ENCODE results near the gene PMS2. TPM values are rescaled to one million over a fixed set of nuclear protein-coding genes. Genes with fewer than 3 reads are reported as not detected.
A peak's percentile ranks its signal among the peaks of the same experiment; 100 is the strongest.

Gene PMS2
- polyA plus RNA-seq, 2 of the 4 experiments (the other 2 are of a cell fraction): 14.7 to 19.9 TPM

DNA sequence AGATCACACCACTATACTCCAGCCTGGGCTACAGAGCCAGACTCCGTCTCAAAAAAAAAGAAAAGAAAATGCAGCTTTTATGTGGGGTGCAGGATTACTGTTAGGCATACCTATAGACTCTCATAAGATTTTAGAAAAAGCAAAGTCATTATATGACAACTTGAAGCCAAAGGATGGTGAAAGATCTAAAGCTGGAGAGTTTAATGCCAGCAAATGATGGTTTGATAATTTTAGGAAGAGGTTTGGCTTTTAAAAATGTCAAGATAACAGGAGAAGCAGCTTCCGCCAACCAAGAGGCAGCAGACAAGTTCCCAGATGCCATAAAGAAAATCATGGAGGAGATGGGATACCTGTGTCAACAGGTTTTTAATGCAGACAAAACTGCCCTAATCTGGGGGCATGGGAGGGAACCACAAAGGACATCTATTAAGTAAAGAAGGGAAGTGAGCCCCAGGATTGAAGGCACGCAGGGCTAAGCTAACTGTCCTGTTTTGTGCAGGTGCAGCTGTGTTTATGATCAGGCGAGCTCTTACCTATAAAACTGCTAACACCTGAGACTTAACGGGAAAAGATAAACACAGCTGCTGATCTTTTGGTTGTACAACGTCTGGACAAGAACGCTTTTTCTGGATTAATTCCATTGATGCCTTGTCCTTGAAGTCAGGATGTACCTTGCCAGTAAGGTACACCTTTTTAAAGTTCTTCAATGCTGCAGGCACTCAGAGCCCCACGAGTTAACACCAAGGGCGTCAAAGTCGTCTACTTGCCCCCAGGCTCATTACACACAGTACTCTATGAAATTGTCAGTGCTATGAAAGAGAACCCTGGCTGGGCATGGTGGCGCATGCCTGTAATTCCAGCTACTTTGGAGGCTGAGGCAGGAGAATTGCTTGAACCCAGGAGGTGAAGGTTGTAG is 11.8 kb upstream of the PMS2 start:
- ATAC-seq (no peak), FAIRE-seq (no peak), DNase-seq (ENCODE audit: low read depth in 1 of 2, low spot score in 1 of 2) (no peak)
- TF ChIP-seq ESRRA (IDR thresholded peaks at IDR 0.05; ENCODE audit: borderline replicate concordance, low read length) (no peak), NR3C1 (IDR thresholded peaks at IDR 0.05) (no peak), PHF8 (IDR thresholded peaks at IDR 0.05; ENCODE audit: borderline replicate concordance, low read depth) (no peak), FOXS1 (CRISPR knock-in tag; IDR thresholded peaks at IDR 0.05) (no peak), CBX8 (IDR thresholded peaks at IDR 0.05) (no peak), KDM5A (IDR thresholded peaks at IDR 0.05) (no peak), NFE2L2 (conservative IDR thresholded peaks at IDR 0.05; ENCODE audit: low read length) (no peak), SREBF2 (IDR thresholded peaks at IDR 0.05) (no peak), TP53 (CRISPR knock-in tag; IDR thresholded peaks at IDR 0.05) (no peak), CBX2 (IDR thresholded peaks at IDR 0.05; ENCODE audit: borderline replicate concordance, low read depth) (no peak), FOSB (CRISPR knock-in tag; IDR thresholded peaks at IDR 0.05) (no peak), CHD4 (IDR thresholded peaks at IDR 0.05; ENCODE audit: borderline replicate concordance) (no peak)
- TF ChIP-seq, protein P1, sequence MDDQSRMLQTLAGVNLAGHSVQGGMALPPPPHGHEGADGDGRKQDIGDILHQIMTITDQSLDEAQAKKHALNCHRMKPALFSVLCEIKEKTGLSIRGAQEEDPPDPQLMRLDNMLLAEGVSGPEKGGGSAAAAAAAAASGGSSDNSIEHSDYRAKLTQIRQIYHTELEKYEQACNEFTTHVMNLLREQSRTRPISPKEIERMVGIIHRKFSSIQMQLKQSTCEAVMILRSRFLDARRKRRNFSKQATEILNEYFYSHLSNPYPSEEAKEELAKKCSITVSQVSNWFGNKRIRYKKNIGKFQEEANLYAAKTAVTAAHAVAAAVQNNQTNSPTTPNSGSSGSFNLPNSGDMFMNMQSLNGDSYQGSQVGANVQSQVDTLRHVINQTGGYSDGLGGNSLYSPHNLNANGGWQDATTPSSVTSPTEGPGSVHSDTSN (IDR thresholded peaks at IDR 0.05): no peak
- TF ChIP-seq, protein P2, sequence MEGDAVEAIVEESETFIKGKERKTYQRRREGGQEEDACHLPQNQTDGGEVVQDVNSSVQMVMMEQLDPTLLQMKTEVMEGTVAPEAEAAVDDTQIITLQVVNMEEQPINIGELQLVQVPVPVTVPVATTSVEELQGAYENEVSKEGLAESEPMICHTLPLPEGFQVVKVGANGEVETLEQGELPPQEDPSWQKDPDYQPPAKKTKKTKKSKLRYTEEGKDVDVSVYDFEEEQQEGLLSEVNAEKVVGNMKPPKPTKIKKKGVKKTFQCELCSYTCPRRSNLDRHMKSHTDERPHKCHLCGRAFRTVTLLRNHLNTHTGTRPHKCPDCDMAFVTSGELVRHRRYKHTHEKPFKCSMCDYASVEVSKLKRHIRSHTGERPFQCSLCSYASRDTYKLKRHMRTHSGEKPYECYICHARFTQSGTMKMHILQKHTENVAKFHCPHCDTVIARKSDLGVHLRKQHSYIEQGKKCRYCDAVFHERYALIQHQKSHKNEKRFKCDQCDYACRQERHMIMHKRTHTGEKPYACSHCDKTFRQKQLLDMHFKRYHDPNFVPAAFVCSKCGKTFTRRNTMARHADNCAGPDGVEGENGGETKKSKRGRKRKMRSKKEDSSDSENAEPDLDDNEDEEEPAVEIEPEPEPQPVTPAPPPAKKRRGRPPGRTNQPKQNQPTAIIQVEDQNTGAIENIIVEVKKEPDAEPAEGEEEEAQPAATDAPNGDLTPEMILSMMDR (IDR thresholded peaks at IDR 0.05): no peak
- no peaks in the 10 kb centered on the region for H3K9me3 ChIP-seq
- H3K4me3 ChIP-seq: no peak overlapping the region
- ChIA-PET CTCF (interaction anchor here (0.6 to 1.2 kb wide), 7 partner anchors 20 to 86 kb away, joined by 3 to 4 read pairs (median 3); no protein-coding TSS in a partner anchor), POLR2A (interaction anchor here (0.7 to 1.1 kb wide), 3 partner anchors 8 to 240 kb away, joined by 4 to 9 read pairs (median 6); partner anchors contain the start of genes AIMP2 and PMS2)
- no peak overlapping the region for H3K27ac ChIP-seq
- H3K4me1 ChIP-seq: peaks cover 8% of the 10 kb centered on the region; the same call in 2 of the 3 replicates
- 94% methylated on average over 11 of the region's 11 CpGs for WGBS (ENCODE audit: missing lambda C conversion rate)
- H3K4me2 ChIP-seq: no peak overlapping the region

DNA sequence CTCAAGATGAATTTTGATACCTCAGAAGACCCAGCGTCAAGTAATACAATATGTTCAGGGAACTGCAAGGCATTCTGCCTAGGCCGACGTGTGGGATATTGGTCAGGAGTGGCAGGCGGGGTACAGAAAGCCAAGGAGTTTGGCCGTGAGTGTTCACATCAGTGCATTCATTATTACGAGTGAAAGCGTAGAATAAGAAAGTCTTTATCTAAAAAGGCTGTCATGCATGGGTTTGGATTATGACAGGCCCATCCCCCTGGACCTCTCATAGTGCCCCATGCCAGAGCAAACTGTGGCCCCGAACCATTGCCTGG is 7.8 kb upstream of the PMS2 start:
- POLR2A ChIA-PET: no interaction called here

More for the DNA sequence above, 7.8 kb upstream of the PMS2 start:
- 94% methylated on average over 8 of the region's 8 CpGs for WGBS (ENCODE audit: missing lambda C conversion rate)
- Histone ChIP-seq H3K4me3 (no peak overlapping the region), H3K4me1 (peaks cover 26% of the 10 kb centered on the region; the same call in 2 of the 3 replicates), H3K9me3 (no peaks in the 10 kb centered on the region), H3K27ac (peak overlapping the region; percentile 75 to 83), H3K4me2 (no peak overlapping the region)
- ATAC-seq: no peak
- CTCF ChIA-PET: no interaction called here
- TF ChIP-seq NPAS2 (CRISPR knock-in tag; IDR thresholded peaks at IDR 0.05; ENCODE audit: borderline replicate concordance) (no peak), HOXB13 (CRISPR knock-in tag; IDR thresholded peaks at IDR 0.05; ENCODE audit: low read depth) (no peak), RARB (CRISPR knock-in tag; IDR thresholded peaks at IDR 0.05) (no peak), TP53 (CRISPR knock-in tag; IDR thresholded peaks at IDR 0.05) (no peak), HEYL (CRISPR knock-in tag; IDR thresholded peaks at IDR 0.05) (no peak), CBX8 (IDR thresholded peaks at IDR 0.05) (no peak), TFCP2L1 (CRISPR knock-in tag; IDR thresholded peaks at IDR 0.05) (no peak), RCOR1 (IDR thresholded peaks at IDR 0.05; ENCODE audit: low read depth, low read length) (no peak), POLR2AphosphoS2 (conservative IDR thresholded peaks at IDR 0.05; ENCODE audit: low read length) (no peak), MYC (IDR thresholded peaks at IDR 0.05; ENCODE audit: borderline replicate concordance, low read length) (no peak), SMC3 (IDR thresholded peaks at IDR 0.05) (no peak), JUNB (IDR thresholded peaks at IDR 0.05) (no peak)
- TF ChIP-seq, protein P1 (IDR thresholded peaks at IDR 0.05): no peak
- TF ChIP-seq, protein P3, sequence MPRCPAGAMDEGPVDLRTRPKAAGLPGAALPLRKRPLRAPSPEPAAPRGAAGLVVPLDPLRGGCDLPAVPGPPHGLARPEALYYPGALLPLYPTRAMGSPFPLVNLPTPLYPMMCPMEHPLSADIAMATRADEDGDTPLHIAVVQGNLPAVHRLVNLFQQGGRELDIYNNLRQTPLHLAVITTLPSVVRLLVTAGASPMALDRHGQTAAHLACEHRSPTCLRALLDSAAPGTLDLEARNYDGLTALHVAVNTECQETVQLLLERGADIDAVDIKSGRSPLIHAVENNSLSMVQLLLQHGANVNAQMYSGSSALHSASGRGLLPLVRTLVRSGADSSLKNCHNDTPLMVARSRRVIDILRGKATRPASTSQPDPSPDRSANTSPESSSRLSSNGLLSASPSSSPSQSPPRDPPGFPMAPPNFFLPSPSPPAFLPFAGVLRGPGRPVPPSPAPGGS (IDR thresholded peaks at IDR 0.05): no peak
- TF ChIP-seq, protein P4, sequence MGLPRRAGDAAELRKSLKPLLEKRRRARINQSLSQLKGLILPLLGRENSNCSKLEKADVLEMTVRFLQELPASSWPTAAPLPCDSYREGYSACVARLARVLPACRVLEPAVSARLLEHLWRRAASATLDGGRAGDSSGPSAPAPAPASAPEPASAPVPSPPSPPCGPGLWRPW (IDR thresholded peaks at IDR 0.05): no peak
- TF ChIP-seq, protein P5, sequence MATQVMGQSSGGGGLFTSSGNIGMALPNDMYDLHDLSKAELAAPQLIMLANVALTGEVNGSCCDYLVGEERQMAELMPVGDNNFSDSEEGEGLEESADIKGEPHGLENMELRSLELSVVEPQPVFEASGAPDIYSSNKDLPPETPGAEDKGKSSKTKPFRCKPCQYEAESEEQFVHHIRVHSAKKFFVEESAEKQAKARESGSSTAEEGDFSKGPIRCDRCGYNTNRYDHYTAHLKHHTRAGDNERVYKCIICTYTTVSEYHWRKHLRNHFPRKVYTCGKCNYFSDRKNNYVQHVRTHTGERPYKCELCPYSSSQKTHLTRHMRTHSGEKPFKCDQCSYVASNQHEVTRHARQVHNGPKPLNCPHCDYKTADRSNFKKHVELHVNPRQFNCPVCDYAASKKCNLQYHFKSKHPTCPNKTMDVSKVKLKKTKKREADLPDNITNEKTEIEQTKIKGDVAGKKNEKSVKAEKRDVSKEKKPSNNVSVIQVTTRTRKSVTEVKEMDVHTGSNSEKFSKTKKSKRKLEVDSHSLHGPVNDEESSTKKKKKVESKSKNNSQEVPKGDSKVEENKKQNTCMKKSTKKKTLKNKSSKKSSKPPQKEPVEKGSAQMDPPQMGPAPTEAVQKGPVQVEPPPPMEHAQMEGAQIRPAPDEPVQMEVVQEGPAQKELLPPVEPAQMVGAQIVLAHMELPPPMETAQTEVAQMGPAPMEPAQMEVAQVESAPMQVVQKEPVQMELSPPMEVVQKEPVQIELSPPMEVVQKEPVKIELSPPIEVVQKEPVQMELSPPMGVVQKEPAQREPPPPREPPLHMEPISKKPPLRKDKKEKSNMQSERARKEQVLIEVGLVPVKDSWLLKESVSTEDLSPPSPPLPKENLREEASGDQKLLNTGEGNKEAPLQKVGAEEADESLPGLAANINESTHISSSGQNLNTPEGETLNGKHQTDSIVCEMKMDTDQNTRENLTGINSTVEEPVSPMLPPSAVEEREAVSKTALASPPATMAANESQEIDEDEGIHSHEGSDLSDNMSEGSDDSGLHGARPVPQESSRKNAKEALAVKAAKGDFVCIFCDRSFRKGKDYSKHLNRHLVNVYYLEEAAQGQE (IDR thresholded peaks at IDR 0.05): no peak
- DNase-seq (ENCODE audit: low read depth in 1 of 2, low spot score in 1 of 2): no peak
- no peak for FAIRE-seq

All from A549 (cell line).